Mesendoderm (in vitro differentiated cells): ENCODE results near the gene TBC1D24.

Source experiments
- DNase-seq: peaks from one replicate; pipeline ENCODE4 v3.0.0; 2013
- H2AK5ac ChIP-seq: 2 replicates; pipeline ENCODE4 v1.6.1; 2013; ENCODE audit warnings: low read length, inconsistent platforms
- H2BK120ac ChIP-seq: 2 replicates; pipeline ENCODE4 v1.6.1; 2013; ENCODE audit warnings: low read depth, mild to moderate bottlenecking, low read length, moderate library complexity, mixed read lengths
- H2BK15ac ChIP-seq: replicated peaks from 2 replicates; pipeline ENCODE4 v1.6.1; 2013; ENCODE audit warnings: low read depth, mild to moderate bottlenecking, moderate library complexity
- H2BK5ac ChIP-seq: 2 replicates; pipeline ENCODE4 v1.6.1; 2013; ENCODE audit warnings: low read length, inconsistent platforms
- H3K18ac ChIP-seq: 2 replicates; pipeline ENCODE4 v1.6.1; 2013; ENCODE audit warnings: mild to moderate bottlenecking, low read length, mixed read lengths
- H3K23ac ChIP-seq: one replicate; pipeline ENCODE4 v1.6.1; 2013; ENCODE audit warnings: low read length
- H3K27ac ChIP-seq: 2 replicates; pipeline ENCODE4 v1.5.1; 2013; ENCODE audit warnings: low read depth, mild to moderate bottlenecking, inconsistent platforms, low read length, moderate library complexity
- H3K27me3 ChIP-seq: 2 replicates; pipeline ENCODE4 v1.6.1; 2013; ENCODE audit warnings: low read length, control low read depth, mild to moderate bottlenecking, inconsistent platforms; ENCODE audit not compliant: insufficient read depth, poor library complexity
- H3K36me3 ChIP-seq: 2 replicates; pipeline ENCODE4 v1.6.1; 2013; ENCODE audit warnings: low read length, inconsistent platforms; ENCODE audit not compliant: control insufficient read depth, insufficient read depth
- H3K4ac ChIP-seq: one replicate; pipeline ENCODE4 v1.6.1; 2013; ENCODE audit warnings: low read depth, mild to moderate bottlenecking, low read length, moderate library complexity
- H3K4me1 ChIP-seq: 2 replicates; pipeline ENCODE4 v1.6.1; 2013; ENCODE audit warnings: low read depth, low read length, inconsistent platforms; ENCODE audit not compliant: control insufficient read depth
- H3K4me2 ChIP-seq: 2 replicates; pipeline ENCODE4 v1.6.1; 2013; ENCODE audit warnings: low read length
- H3K4me3 ChIP-seq: 2 replicates; pipeline ENCODE4 v1.5.1; 2013; ENCODE audit warnings: mild to moderate bottlenecking, low read length
- H3K56ac ChIP-seq: one replicate; pipeline ENCODE4 v1.6.1; 2013; ENCODE audit warnings: low read length
- H3K79me1 ChIP-seq: 2 replicates; pipeline ENCODE4 v1.6.1; 2013; ENCODE audit warnings: low read length, inconsistent platforms
- H3K79me2 ChIP-seq: 2 replicates; pipeline ENCODE4 v1.6.1; 2013; ENCODE audit warnings: mild to moderate bottlenecking, low read length; ENCODE audit not compliant: control insufficient read depth, insufficient read depth
- H3K9ac ChIP-seq: 2 replicates; pipeline ENCODE4 v1.6.1; 2013; ENCODE audit warnings: low read length, inconsistent platforms
- H4K5ac ChIP-seq: one replicate; pipeline ENCODE4 v1.6.1; 2013; ENCODE audit warnings: low read length
- H4K8ac ChIP-seq: one replicate; pipeline ENCODE4 v1.6.1; 2013; ENCODE audit warnings: low read depth, mild to moderate bottlenecking, control low read depth, low read length, moderate library complexity
- WGBS: extraction: QIAGEN DNeasy Blood & Tissue Kit; methylation state at CpG from one replicate; pipeline ENCODE4 v1.1.7; 2013; ENCODE audit warnings: low lambda C conversion rate, missing lambda C conversion rate; ENCODE audit not compliant: insufficient coverage; ENCODE audit errors: extremely low coverage; 5-methylcytosine and 5-hydroxymethylcytosine counted together

TBC1D24 gene

GRCh38 chr16:2501946-2502895 is 27.3 kb downstream of the TBC1D24 start:
- Histone ChIP-seq H3K23ac (no peak overlapping the region), H3K18ac (no peak overlapping the region), H3K36me3 (no peaks in the 10 kb centered on the region), H3K4me2 (no peak overlapping the region), H3K79me2 (no peaks in the 10 kb centered on the region), H3K4ac (no peak overlapping the region), H3K27me3 (no peaks in the 10 kb centered on the region), H2AK5ac (no peak overlapping the region), H3K27ac (no peak overlapping the region), H3K79me1 (no peaks in the 10 kb centered on the region), H3K9ac (no peak overlapping the region), H2BK120ac (no peak overlapping the region), H4K5ac (no peak overlapping the region), H3K4me3 (no peak overlapping the region), H2BK5ac (no peak overlapping the region), H4K8ac (no peak overlapping the region), H3K4me1 (no peaks in the 10 kb centered on the region), H2BK15ac (no peak overlapping the region), H3K56ac (no peak overlapping the region)
- WGBS, result no CpG with 5 or more reads among the region's 18 CpGs
- no peak for DNase-seq

- H3K4me3 ChIP-seq, result no peak overlapping the region
- no peak overlapping the region for H3K18ac ChIP-seq
- H4K5ac ChIP-seq, result no peak overlapping the region
- no peak overlapping the region for H2BK5ac ChIP-seq
- H3K79me2 ChIP-seq, result no peaks in the 10 kb centered on the region
- H2BK120ac ChIP-seq, result no peak overlapping the region
- H2AK5ac ChIP-seq, result no peak overlapping the region
- H3K4ac ChIP-seq, result no peak overlapping the region
- WGBS, result 100% methylated on average over 1 of the region's 14 CpGs
- H4K8ac ChIP-seq, result no peak overlapping the region
- no peak overlapping the region for H2BK15ac ChIP-seq
- H3K36me3 ChIP-seq, result no peaks in the 10 kb centered on the region
- H3K79me1 ChIP-seq, result no peaks in the 10 kb centered on the region
- H3K9ac ChIP-seq, result no peak overlapping the region
- no peak overlapping the region for H3K4me2 ChIP-seq
- H3K23ac ChIP-seq, result no peak overlapping the region
- no peaks in the 10 kb centered on the region for H3K27me3 ChIP-seq
- no peaks in the 10 kb centered on the region for H3K4me1 ChIP-seq
- H3K27ac ChIP-seq, result no peak overlapping the region
- no peak overlapping the region for H3K56ac ChIP-seq
- DNase-seq, result no peak
Observed at GRCh38 chr16:2505695-2506094, 30.8 kb downstream of the TBC1D24 start.

GRCh38 chr16:2507052-2507659 is 32.2 kb downstream of the TBC1D24 start:
- Histone ChIP-seq H4K8ac (no peak overlapping the region), H4K5ac (no peak overlapping the region), H3K56ac (no peak overlapping the region), H3K4me1 (no peaks in the 10 kb centered on the region), H3K79me1 (no peaks in the 10 kb centered on the region), H2BK120ac (no peak overlapping the region), H3K18ac (no peak overlapping the region), H3K36me3 (no peaks in the 10 kb centered on the region), H2BK15ac (no peak overlapping the region), H3K4me3 (no peak overlapping the region), H3K4ac (no peak overlapping the region), H3K23ac (no peak overlapping the region), H3K27me3 (no peaks in the 10 kb centered on the region), H3K79me2 (no peaks in the 10 kb centered on the region), H3K27ac (no peak overlapping the region), H3K9ac (no peak overlapping the region), H2BK5ac (no peak overlapping the region), H3K4me2 (no peak overlapping the region), H2AK5ac (no peak overlapping the region)
- DNase-seq, result no peak
- WGBS, result no CpG with 5 or more reads among the region's 14 CpGs

- Histone ChIP-seq H3K79me1 (no peaks in the 10 kb centered on the region), H3K9ac (no peak overlapping the region), H2AK5ac (no peak overlapping the region), H2BK120ac (no peak overlapping the region), H3K4me2 (no peak overlapping the region), H2BK15ac (no peak overlapping the region), H4K8ac (no peak overlapping the region), H2BK5ac (no peak overlapping the region), H3K4me1 (no peaks in the 10 kb centered on the region), H3K79me2 (no peaks in the 10 kb centered on the region), H4K5ac (no peak overlapping the region), H3K4me3 (no peak overlapping the region), H3K56ac (no peak overlapping the region), H3K27me3 (no peaks in the 10 kb centered on the region), H3K27ac (no peak overlapping the region), H3K36me3 (no peaks in the 10 kb centered on the region), H3K18ac (no peak overlapping the region), H3K4ac (no peak overlapping the region), H3K23ac (no peak overlapping the region)
- WGBS, result no CpG with 5 or more reads among the region's 11 CpGs
- no peak for DNase-seq
Observed at GRCh38 chr16:2507665-2508064, 32.7 kb downstream of the TBC1D24 start.

- Histone ChIP-seq H3K23ac (no peak overlapping the region), H3K27ac (no peak overlapping the region), H3K9ac (no peak overlapping the region), H4K8ac (no peak overlapping the region), H3K79me1 (no peaks in the 10 kb centered on the region), H3K4ac (no peak overlapping the region), H3K27me3 (no peaks in the 10 kb centered on the region), H3K4me2 (no peak overlapping the region), H3K4me3 (no peak overlapping the region), H2BK120ac (no peak overlapping the region), H2BK15ac (no peak overlapping the region), H3K56ac (no peak overlapping the region), H3K79me2 (peaks cover under 1% of the 10 kb centered on the region), H3K4me1 (peaks cover 2% of the 10 kb centered on the region), H2BK5ac (no peak overlapping the region), H3K18ac (no peak overlapping the region), H2AK5ac (no peak overlapping the region), H4K5ac (no peak overlapping the region), H3K36me3 (no peaks in the 10 kb centered on the region)
- DNase-seq, result no peak
- WGBS, result no CpG with 5 or more reads among the region's 18 CpGs
Observed at GRCh38 chr16:2508722-2509400, 33.9 kb downstream of the TBC1D24 start.
